BLaER1 treated with 17β-estradiol and CSF1 and Interleukin-3, amounts not matched to agents 10 nM and 100 nM (cell line): ENCODE data around the gene MCC.

Experiments used
- H3K27ac ChIP-seq, 11 experiments: shearing (Covaris generic); formaldehyde crosslinking; 2 replicates each; pipeline ENCODE4 v1.8.1; 2022
- H3K27me3 ChIP-seq, 11 experiments: shearing (Covaris generic); formaldehyde crosslinking; 2 replicates each; pipeline ENCODE4 v1.8.1; 2022
- H3K36me3 ChIP-seq, 11 experiments: shearing (Covaris generic); formaldehyde crosslinking; 2 replicates each; pipeline ENCODE4 v1.8.1; 2022
- H3K4me1 ChIP-seq, 10 experiments: shearing (Covaris generic); formaldehyde crosslinking; 2 replicates each; pipeline ENCODE4 v1.8.1; 2022
- H3K4me2 ChIP-seq, 11 experiments: shearing (Covaris generic); formaldehyde crosslinking; 2 replicates each; pipeline ENCODE4 v1.8.1; 2022
- H3K4me3 ChIP-seq, 10 experiments: shearing (Covaris generic); formaldehyde crosslinking; 2 replicates each; pipeline ENCODE4 v1.8.1; 2022
- H3K9ac ChIP-seq, 11 experiments: shearing (Covaris generic); formaldehyde crosslinking; 2 replicates each; pipeline ENCODE4 v1.8.1; 2022
- H3K9me3 ChIP-seq, 11 experiments: shearing (Covaris generic); formaldehyde crosslinking; replicated peaks in 1 of 11; 2 replicates each; pipeline ENCODE4 v1.8.1; 2022
- H4K20me1 ChIP-seq, 11 experiments: shearing (Covaris generic); formaldehyde crosslinking; 2 replicates each; pipeline ENCODE4 v1.8.1; 2022
- Cebpa-rat ChIP-seq, 11 experiments: shearing (Covaris generic); IDR thresholded peaks; 2 replicates each; pipeline ENCODE4 v1.8.1; 2022

Gene MCC

DNA sequence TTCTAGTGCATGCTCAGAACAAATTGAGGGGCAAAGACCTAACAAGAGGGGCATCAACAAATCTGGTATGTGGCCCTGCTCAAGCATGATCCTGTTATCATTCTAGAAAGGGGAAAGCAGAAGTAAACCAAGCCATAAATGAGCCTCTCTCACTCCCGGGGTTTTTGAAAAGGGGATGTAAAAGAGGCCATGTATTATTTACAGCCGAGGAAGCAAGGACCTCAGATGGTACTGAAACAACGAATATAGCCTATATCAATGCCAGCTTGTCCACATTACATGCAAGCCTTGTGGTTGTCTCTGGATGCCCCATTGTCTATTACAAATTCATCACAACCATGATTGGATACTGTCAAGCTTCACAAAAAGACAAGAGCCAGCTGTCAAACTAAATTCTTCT is 300.3 kb downstream of the MCC start:
- no peak overlapping the region for H3K4me3 ChIP-seq
- H3K4me2 ChIP-seq: peak overlapping the region in 2 of 11 experiments; percentile 36 to 38; a peak in 2 of 22 replicates
- H3K27me3 ChIP-seq: no peaks in the 10 kb centered on the region
- TF ChIP-seq Cebpa-rat (IDR thresholded peaks at IDR 0.05): no peak
- H3K4me1 ChIP-seq: peaks cover 0 to 10% (median 0%) of the 10 kb centered on the region in 10 experiments; a peak in 3 of 20 replicates
- H3K9me3 ChIP-seq: peaks cover 0 to 6% (median 3%) of the 10 kb centered on the region in 11 experiments; a peak in 11 of 22 replicates
- no peaks in the 10 kb centered on the region; a peak in 1 of 22 replicates for H3K36me3 ChIP-seq
- no peaks in the 10 kb centered on the region for H4K20me1 ChIP-seq
- H3K27ac ChIP-seq: no peak overlapping the region
- H3K9ac ChIP-seq: no peak overlapping the region

DNA sequence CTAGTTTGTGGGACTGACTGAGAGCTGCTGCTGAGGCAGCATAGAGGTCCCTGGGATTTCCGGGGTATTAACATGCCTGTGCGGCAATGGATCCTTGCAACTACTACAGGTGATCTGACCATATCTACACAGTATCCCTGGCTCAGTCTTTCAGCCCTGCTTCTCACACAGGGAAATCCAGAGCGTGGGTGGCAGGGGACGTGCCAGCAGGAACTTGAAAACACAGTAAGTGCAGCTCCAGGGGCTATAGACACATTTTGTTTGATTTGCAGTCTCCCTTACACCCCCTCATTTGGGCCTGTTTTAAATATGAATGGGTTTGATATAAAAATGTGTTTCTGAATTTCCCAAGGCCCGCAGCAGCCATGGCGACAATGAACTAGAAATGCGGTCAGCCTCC is 302.2 kb downstream of the MCC start:
- H3K4me2 ChIP-seq: 0 out of 22 replicates have a peak overlapping the region, but pooled peaks of 1 of the 11 experiments have one; percentile 11
- no peak overlapping the region for H3K27ac ChIP-seq
- H3K4me1 ChIP-seq: peaks cover 0 to 10% (median 7%) of the 10 kb centered on the region in 10 experiments; a peak in 12 of 20 replicates
- no peak overlapping the region for H3K9ac ChIP-seq
- H3K27me3 ChIP-seq: no peaks in the 10 kb centered on the region
- H3K4me3 ChIP-seq: no peak overlapping the region
- TF ChIP-seq Cebpa-rat (IDR thresholded peaks at IDR 0.05): no peak
- H3K9me3 ChIP-seq: no peaks in the 10 kb centered on the region
- no peaks in the 10 kb centered on the region for H4K20me1 ChIP-seq
- H3K36me3 ChIP-seq: no peaks in the 10 kb centered on the region

DNA sequence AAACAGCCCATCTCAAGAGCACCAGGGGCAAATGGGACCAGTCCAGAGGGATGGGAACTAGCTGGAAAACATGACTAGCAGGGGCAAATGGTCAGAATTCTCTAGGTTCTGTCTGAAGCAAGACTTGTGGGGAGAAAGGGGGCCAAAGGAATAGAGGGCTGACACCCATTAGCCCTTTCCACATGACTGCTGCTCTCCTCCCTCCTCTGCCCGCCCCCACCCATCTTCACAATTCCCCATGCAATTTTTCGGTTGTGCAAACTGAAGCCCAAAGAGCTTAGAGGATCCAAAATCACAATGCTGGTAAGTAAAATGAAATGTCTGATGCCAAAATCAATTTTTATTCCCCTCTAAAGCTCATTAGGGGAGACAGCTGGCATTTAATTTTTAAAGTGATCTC is 304.6 kb downstream of the MCC start:
- TF ChIP-seq Cebpa-rat (IDR thresholded peaks at IDR 0.05): no peak
- no peaks in the 10 kb centered on the region for H3K36me3 ChIP-seq
- H3K9me3 ChIP-seq: no peaks in the 10 kb centered on the region
- no peaks in the 10 kb centered on the region for H4K20me1 ChIP-seq
- H3K4me2 ChIP-seq: no peak overlapping the region
- no peak overlapping the region for H3K4me3 ChIP-seq
- no peak overlapping the region for H3K27ac ChIP-seq
- no peaks in the 10 kb centered on the region for H3K27me3 ChIP-seq
- no peak overlapping the region for H3K9ac ChIP-seq
- peaks cover 0 to 10% (median 7%) of the 10 kb centered on the region in 10 experiments; a peak in 12 of 20 replicates for H3K4me1 ChIP-seq

DNA sequence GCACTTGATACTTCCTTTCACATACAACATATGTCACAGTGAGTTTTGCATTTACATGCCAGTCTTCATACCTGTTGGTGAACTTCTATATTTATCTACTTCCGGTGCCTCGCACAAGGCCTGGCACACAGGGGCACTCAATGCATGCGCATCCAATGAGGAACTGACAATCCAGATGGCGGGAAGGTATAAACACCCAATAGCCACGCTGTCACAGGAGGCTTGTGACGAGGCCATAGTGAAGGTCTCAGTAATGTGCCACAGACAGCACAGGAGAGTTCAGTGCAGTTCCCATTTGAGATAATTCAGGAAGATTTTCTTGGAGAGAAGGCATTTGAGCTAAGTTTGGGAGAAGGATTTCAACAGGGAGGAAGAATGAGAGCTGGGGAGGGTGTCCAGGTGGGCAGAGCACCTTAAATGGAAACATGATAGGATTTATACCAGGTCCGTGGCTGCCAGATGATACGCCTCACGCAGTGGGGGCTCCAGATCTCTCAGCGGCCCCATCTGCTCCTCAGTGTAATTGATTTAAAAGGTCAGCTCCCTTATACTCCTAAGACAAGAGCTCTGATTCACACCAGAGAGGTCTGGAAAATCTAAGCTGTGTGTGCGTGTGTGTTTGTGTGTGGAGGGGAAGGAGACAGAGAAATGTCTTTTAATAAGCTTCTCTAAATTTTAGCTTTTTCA is 305.5 kb downstream of the MCC start:
- no peaks in the 10 kb centered on the region for H3K9me3 ChIP-seq
- TF ChIP-seq Cebpa-rat (IDR thresholded peaks at IDR 0.05): no peak
- H3K27ac ChIP-seq: no peak overlapping the region
- no peaks in the 10 kb centered on the region for H4K20me1 ChIP-seq
- H3K4me2 ChIP-seq: no peak overlapping the region
- no peak overlapping the region for H3K4me3 ChIP-seq
- peaks cover 0 to 10% (median 5%) of the 10 kb centered on the region in 10 experiments; a peak in 10 of 20 replicates for H3K4me1 ChIP-seq
- H3K9ac ChIP-seq: no peak overlapping the region
- H3K27me3 ChIP-seq: no peaks in the 10 kb centered on the region
- no peaks in the 10 kb centered on the region for H3K36me3 ChIP-seq

DNA sequence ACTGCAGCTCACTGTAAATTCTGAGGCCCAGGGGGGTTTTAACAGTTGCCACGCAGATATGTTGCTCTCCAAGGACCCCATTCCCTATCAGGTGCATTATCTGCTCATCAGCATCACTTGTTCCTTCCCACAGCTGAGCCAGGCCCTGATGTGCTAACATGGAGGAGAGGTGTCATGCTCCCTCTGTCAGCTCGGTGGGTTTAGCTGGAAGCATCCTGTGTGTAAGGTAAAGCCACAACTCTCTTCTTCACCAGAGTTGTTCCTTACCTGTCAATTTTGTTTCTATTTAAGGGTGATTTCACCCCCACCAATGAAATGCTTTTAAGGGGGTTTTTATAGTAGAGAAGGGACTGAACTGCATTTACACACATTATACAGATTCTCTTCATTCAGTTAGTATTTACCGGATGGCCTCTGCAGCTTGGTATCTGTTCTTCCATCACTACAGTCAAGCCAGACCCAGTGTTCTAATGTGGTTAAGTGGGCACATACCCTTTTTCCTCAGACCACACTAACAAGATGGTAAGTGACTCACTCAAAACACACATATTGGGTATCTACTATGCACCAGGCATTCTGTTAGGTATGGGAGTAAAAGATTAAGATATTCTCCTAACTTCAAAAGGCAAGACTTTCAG is 306.3 kb downstream of the MCC start:
- no peaks in the 10 kb centered on the region for H3K9me3 ChIP-seq
- no peaks in the 10 kb centered on the region for H3K36me3 ChIP-seq
- peak overlapping the region in 6 of 11 experiments; percentile 2 to 40 (median 16); a peak in 8 of 22 replicates for H3K4me2 ChIP-seq
- no peaks in the 10 kb centered on the region for H4K20me1 ChIP-seq
- no peak for TF ChIP-seq Cebpa-rat (IDR thresholded peaks at IDR 0.05)
- H3K27me3 ChIP-seq: no peaks in the 10 kb centered on the region
- H3K27ac ChIP-seq: no peak overlapping the region
- peaks cover 0 to 10% (median 3%) of the 10 kb centered on the region in 10 experiments; a peak in 10 of 20 replicates for H3K4me1 ChIP-seq
- no peak overlapping the region for H3K9ac ChIP-seq
- H3K4me3 ChIP-seq: no peak overlapping the region

DNA sequence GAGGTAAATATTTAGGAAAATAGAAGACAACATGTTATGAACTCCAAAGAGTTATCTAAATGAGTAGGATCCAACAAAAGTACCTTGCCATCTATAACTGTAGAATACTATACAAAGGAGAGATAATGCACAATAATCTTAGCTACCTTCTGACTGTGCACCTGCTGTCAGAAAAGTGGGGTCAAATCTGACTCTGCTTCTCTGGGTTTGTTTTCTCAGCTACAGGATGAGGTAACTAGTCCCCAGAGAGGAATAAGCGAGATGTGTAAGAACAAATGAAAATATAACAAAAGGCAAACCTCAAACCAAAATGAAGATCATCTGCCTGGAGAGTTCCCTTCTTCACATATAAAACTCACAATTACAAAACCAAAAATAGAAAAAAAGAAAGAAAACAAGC is 306.8 kb downstream of the MCC start:
- no peak for TF ChIP-seq Cebpa-rat (IDR thresholded peaks at IDR 0.05)
- Histone ChIP-seq H3K4me2 (peak overlapping the region in 6 of 11 experiments; percentile 2 to 40 (median 16); a peak in 9 of 22 replicates), H3K27me3 (no peaks in the 10 kb centered on the region), H3K27ac (no peak overlapping the region), H4K20me1 (no peaks in the 10 kb centered on the region), H3K9ac (no peak overlapping the region), H3K9me3 (no peaks in the 10 kb centered on the region), H3K36me3 (no peaks in the 10 kb centered on the region), H3K4me3 (no peak overlapping the region), H3K4me1 (peaks cover 0 to 10% (median 3%) of the 10 kb centered on the region in 10 experiments; a peak in 10 of 20 replicates)

DNA sequence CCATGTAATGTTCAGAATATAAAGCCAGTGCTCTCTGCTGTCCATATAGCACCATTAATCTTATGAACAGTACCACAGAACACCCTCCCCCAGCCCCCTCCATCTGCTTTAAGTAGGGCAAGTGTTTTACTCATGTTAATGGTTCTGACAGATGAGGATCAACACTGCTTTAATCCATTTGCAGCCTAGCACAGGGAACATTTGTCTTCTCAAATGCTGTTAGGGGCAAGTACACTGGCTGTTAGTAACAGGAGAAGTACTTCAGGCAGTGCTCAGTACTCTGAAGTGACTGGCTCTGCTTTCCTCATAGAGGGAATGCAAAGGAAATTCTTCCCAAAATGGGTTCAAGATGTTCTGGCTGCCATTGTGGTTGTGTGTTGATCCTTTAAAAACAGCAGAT is 309.1 kb downstream of the MCC start:
- no peaks in the 10 kb centered on the region for H3K9me3 ChIP-seq
- H3K27me3 ChIP-seq: no peaks in the 10 kb centered on the region
- H3K27ac ChIP-seq: no peak overlapping the region
- H3K4me3 ChIP-seq: no peak overlapping the region
- H3K9ac ChIP-seq: no peak overlapping the region
- peaks cover 0 to 10% (median 3%) of the 10 kb centered on the region in 10 experiments; a peak in 9 of 20 replicates for H3K4me1 ChIP-seq
- H4K20me1 ChIP-seq: no peaks in the 10 kb centered on the region
- H3K36me3 ChIP-seq: no peaks in the 10 kb centered on the region
- H3K4me2 ChIP-seq: no peak overlapping the region
- TF ChIP-seq Cebpa-rat (IDR thresholded peaks at IDR 0.05): no peak

DNA sequence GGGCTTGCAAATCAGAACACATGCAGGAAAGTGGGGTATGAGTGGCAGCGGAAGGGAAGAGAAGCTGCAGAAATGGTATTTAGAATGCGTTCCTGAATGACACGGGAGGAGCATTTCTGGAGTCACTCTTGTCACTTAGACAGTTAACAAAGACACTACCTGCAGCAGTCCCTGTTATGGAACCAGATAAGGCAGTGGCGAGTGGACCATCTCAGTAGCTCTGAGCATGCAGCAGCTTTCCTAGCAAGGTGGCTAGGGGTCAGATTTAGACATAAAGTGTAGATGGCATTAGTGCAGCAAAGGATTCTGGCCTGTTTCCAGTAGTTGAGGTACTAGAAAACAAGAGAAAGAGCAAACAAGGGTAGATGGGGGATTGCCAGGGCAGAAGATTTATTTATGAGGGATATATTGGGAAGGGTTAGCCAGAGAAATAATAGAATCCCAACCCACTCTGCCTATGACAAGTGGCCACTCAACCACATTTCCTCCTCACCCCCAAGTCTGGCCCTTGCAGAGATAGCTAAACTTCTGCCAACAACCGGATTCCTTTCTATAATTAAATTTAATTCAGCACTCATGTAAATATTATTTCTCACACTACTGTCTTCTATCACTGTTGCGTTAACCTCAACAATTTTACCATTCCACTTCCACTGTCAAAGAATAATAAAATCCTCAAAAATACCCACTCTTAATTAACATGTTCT is 310.0 kb downstream of the MCC start:
- Histone ChIP-seq H3K27ac (no peak overlapping the region), H4K20me1 (no peaks in the 10 kb centered on the region), H3K4me1 (peaks cover 0 to 10% (median 3%) of the 10 kb centered on the region in 10 experiments; a peak in 9 of 20 replicates), H3K9ac (no peak overlapping the region), H3K27me3 (no peaks in the 10 kb centered on the region), H3K4me2 (no peak overlapping the region), H3K4me3 (no peak overlapping the region), H3K9me3 (no peaks in the 10 kb centered on the region), H3K36me3 (no peaks in the 10 kb centered on the region)
- no peak for TF ChIP-seq Cebpa-rat (IDR thresholded peaks at IDR 0.05)

DNA sequence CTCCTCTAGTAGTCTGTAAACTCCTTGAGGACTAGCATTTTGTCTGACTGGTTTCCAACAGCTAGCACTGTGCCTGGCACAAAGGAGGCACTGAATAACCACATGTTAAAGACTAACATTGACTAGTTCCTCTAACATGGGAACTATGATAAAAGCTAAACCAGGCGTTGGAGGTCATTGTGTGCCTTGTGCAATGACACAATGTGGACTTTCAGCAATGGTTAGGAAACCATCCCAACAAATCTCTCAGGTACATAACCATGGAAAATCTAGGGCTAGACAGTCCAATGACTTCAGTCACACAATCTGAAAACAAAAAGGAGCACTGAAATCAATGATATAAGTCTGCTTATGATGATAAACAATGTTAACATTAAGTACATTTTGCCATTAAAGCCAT is 311.0 kb downstream of the MCC start:
- Histone ChIP-seq H3K9ac (no peak overlapping the region), H3K4me1 (peaks cover 0 to 10% (median 3%) of the 10 kb centered on the region in 10 experiments; a peak in 9 of 20 replicates), H3K36me3 (no peaks in the 10 kb centered on the region), H3K9me3 (no peaks in the 10 kb centered on the region), H3K27ac (no peak overlapping the region), H4K20me1 (no peaks in the 10 kb centered on the region), H3K4me3 (no peak overlapping the region), H3K4me2 (no peak overlapping the region), H3K27me3 (no peaks in the 10 kb centered on the region)
- no peak for TF ChIP-seq Cebpa-rat (IDR thresholded peaks at IDR 0.05)
